Pons (tissue), 1 donor: ENCODE results near the gene CGNL1.

Source experiments
- DNase-seq: peaks from one replicate; pipeline ENCODE4 v3.0.0-alpha.2; 2016; ENCODE audit warnings: low spot score

The CGNL1 gene

GRCh38 chr15:57597431-57597830 lies 221.1 kb downstream of the CGNL1 start:
- no peak for DNase-seq

- no peak for DNase-seq
Measured at GRCh38 chr15:57598346-57598745, 222.0 kb downstream of the CGNL1 start.

GRCh38 chr15:57599296-57599810 lies 223.0 kb downstream of the CGNL1 start:
- DNase-seq, result no peak

DNA sequence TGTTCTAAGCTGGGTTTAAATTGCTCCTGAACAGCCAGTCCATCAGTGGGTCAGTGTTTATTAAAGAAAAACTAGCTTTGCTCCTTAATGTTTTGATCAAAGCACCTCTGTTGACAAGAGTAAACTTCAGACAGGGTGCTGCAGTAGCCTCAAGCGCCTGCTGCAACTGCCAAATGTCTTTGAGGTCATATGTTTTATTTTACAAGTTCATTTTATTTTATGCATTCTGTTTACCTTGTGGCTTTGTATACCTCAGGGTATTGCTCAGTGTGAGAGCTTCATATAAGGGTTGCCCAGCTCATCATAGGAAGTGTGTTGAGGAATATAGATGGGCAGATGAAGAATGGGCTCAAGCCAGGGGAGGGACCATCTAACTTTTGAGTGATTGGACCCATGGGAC lies 223.9 kb downstream of the CGNL1 start:
- no peak for DNase-seq
